ENCODE results near the gene SLC35A4. TPM values are rescaled to one million over a fixed set of nuclear protein-coding genes. Genes with fewer than 3 reads are reported as not detected.
A peak's percentile ranks its signal among the peaks of the same experiment; 100 is the strongest.

Gene SLC35A4
- polyA plus RNA-seq, 1 donor, result 62.5 TPM

GRCh38 chr5:140548300-140548688 is 16.3 kb upstream of the SLC35A4 start:
- H3K36me3 ChIP-seq (ENCODE audit: control insufficient read depth, insufficient read depth, low read length), result peaks cover 45% of the 10 kb centered on the region
- peaks cover 38% of the 10 kb centered on the region for H3K4me1 ChIP-seq (ENCODE audit: control insufficient read depth, insufficient read depth, low read length)
- no peaks in the 10 kb centered on the region for H3K27me3 ChIP-seq (ENCODE audit: control insufficient read depth, insufficient read depth, low read length)
- WGBS (ENCODE audit: insufficient coverage, low lambda C conversion rate), result no CpG with 5 or more reads among the region's 5 CpGs
- peak overlapping the region; percentile 95 for H3K27ac ChIP-seq (ENCODE audit: low read length)
- DNase-seq, result no peak
- no peaks in the 10 kb centered on the region for H3K9me3 ChIP-seq (ENCODE audit: control insufficient read depth, low read depth, low read length)
- H3K4me3 ChIP-seq (ENCODE audit: low read length), result peak overlapping the region; percentile 51

DNA sequence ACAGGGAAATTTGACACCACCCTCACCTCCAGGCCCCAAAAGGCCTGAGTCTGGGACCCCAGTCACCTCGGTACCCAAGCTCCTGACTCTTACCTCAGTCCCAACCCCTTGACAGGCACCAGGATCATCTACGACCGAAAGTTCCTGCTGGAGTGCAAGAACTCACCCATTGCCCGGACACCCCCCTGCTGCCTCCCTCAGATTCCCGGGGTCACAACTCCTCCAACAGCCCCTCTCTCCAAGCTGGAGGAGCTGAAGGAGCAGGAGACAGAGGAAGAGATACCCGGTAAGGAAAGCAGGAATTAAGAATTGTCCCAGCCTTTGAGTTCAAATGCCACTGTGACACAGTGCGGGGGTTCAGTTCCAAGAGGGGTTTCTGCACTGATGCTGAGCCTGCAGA is 15.8 kb upstream of the SLC35A4 start:
- WGBS (ENCODE audit: insufficient coverage, low lambda C conversion rate), result no CpG with 5 or more reads among the region's 7 CpGs
- Histone ChIP-seq H3K36me3 (ENCODE audit: control insufficient read depth, insufficient read depth, low read length) (peaks cover 45% of the 10 kb centered on the region), H3K27me3 (ENCODE audit: control insufficient read depth, insufficient read depth, low read length) (no peaks in the 10 kb centered on the region), H3K4me1 (ENCODE audit: control insufficient read depth, insufficient read depth, low read length) (peaks cover 35% of the 10 kb centered on the region), H3K27ac (ENCODE audit: low read length) (peak overlapping the region; percentile 95), H3K4me3 (ENCODE audit: low read length) (no peak overlapping the region), H3K9me3 (ENCODE audit: control insufficient read depth, low read depth, low read length) (no peaks in the 10 kb centered on the region)
- no peak for DNase-seq

DNA sequence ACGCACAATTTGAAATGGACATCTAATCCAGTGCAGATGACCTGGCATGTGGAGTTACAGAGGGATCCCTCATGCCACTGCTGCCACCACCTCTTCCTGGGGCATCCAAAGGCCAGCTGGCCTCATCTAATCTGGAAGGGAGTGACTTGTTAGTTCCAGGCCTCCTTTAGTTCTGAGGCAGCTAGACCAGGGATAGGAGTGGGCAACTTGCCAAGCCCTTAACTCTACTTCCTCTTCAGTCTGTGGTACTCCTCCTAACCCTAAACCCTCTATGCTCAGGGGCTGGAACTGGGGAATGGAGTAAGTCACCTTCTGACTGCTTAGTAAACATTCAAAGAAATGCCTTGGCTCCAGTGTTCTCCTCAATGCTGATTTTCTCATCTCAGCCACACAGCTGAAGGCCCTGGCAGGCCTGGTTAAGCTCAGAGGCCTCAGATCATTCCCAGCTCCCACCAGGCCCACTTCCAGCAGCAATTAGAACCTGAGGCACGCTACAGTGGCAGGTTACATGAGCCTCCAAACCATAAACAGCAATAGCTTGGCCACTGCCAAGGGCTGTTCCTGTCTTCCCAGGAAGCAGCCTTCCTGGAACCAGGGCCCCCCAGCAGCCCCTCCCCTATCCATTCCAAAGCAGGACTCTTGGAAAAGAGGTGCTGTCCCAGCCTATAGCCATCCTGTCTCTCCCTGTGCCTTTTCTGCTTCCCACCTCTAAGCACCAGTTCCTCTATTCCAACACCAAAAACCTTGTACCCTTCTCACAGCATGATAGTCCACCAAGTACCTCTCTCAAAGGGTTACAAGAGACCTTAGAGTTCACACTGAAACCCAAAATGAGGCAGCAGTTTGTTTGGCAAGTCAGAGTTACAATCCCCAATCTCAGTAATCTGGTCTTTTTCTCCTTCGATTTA is 15.1 kb upstream of the SLC35A4 start:
- Histone ChIP-seq H3K27ac (ENCODE audit: low read length) (no peak overlapping the region), H3K9me3 (ENCODE audit: control insufficient read depth, low read depth, low read length) (no peaks in the 10 kb centered on the region), H3K27me3 (ENCODE audit: control insufficient read depth, insufficient read depth, low read length) (no peaks in the 10 kb centered on the region), H3K4me1 (ENCODE audit: control insufficient read depth, insufficient read depth, low read length) (peaks cover 33% of the 10 kb centered on the region), H3K4me3 (ENCODE audit: low read length) (no peak overlapping the region), H3K36me3 (ENCODE audit: control insufficient read depth, insufficient read depth, low read length) (peaks cover 41% of the 10 kb centered on the region)
- no CpG with 5 or more reads among the region's 3 CpGs for WGBS (ENCODE audit: insufficient coverage, low lambda C conversion rate)
- DNase-seq, result peak in 1 of 2 donors; percentile 37

DNA sequence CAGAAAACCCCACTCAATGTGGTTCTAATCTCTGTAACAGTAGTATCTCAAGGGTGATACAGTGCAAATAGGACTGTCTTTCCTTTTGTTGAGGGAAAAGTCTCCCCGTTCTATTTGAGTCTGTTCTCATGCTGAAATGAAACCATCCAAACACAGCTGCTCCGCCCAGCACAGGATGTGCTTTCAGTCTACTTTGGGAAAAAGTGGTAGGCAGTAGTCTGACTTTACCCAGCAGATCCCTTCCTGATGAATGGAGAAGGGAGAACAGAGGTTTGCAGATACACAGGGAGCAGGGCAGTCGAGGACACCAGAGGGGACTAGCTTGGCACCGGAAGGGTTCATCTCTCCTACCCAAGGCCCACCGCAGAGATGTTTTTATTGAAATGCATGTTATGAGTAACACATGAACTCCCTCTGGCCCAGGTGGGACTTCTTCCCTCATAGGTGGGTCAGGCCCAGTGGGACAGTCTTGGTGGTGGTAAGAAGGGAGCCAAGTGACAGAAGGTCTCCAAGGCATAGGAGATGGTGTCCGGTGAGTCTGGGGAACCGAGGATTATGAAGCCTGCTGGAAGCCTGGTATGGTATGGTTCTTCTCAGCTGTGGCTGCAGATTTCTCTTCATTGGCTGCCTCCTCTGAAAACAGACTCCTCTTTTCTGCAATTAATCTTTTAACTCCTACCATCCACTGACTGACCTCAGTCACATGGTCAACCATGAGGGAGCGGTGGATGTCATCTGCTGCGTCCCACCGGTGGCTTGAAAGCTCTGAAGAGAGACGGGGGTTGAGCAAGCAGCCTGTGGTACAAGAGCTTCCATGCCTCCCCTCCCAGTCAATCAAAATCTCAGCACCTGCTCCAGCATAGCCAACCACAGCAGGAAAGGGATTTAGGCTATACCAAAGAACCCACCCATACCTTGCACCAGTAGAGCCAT is 14.2 kb upstream of the SLC35A4 start:
- H3K4me1 ChIP-seq (ENCODE audit: control insufficient read depth, insufficient read depth, low read length), result peaks cover 33% of the 10 kb centered on the region
- no peak for DNase-seq
- 100% methylated on average over 1 of the region's 11 CpGs for WGBS (ENCODE audit: insufficient coverage, low lambda C conversion rate)

DNA sequence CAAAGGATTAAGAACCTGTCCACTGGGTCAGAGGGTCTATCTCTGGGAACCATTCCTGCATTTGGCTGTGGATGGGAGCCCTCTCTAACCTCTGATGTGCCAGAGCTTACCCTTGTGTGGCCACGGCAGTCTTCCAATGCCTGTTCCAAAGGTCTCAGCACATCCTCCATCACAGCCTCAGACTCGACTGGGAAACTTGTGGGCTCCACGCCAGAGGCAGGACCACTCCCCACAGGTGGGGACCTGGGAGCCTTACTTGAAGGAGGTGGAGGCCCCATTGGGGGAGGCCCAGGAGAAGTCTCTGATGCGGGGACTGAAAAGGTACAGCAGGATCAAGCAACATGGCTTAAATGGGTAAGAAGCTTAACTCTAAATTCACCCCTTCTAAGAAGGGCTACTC is 12.8 kb upstream of the SLC35A4 start:
- no peaks in the 10 kb centered on the region for H3K9me3 ChIP-seq (ENCODE audit: control insufficient read depth, low read depth, low read length)
- no peaks in the 10 kb centered on the region for H3K27me3 ChIP-seq (ENCODE audit: control insufficient read depth, insufficient read depth, low read length)
- peaks cover 32% of the 10 kb centered on the region for H3K36me3 ChIP-seq (ENCODE audit: control insufficient read depth, insufficient read depth, low read length)
- peaks cover 28% of the 10 kb centered on the region for H3K4me1 ChIP-seq (ENCODE audit: control insufficient read depth, insufficient read depth, low read length)
- no peak for DNase-seq
- no peak overlapping the region for H3K27ac ChIP-seq (ENCODE audit: low read length)
- no peak overlapping the region for H3K4me3 ChIP-seq (ENCODE audit: low read length)
- no CpG with 5 or more reads among the region's 4 CpGs for WGBS (ENCODE audit: insufficient coverage, low lambda C conversion rate)

More for the DNA sequence above, 14.2 kb upstream of the SLC35A4 start:
- no peaks in the 10 kb centered on the region for H3K27me3 ChIP-seq (ENCODE audit: control insufficient read depth, insufficient read depth, low read length)
- H3K4me3 ChIP-seq (ENCODE audit: low read length), result no peak overlapping the region
- H3K9me3 ChIP-seq (ENCODE audit: control insufficient read depth, low read depth, low read length), result no peaks in the 10 kb centered on the region
- no peak overlapping the region for H3K27ac ChIP-seq (ENCODE audit: low read length)
- peaks cover 36% of the 10 kb centered on the region for H3K36me3 ChIP-seq (ENCODE audit: control insufficient read depth, insufficient read depth, low read length)

- H3K9me3 ChIP-seq (ENCODE audit: control insufficient read depth, low read depth, low read length), result no peaks in the 10 kb centered on the region
- DNase-seq, result no peak
- peaks cover 18% of the 10 kb centered on the region for H3K4me1 ChIP-seq (ENCODE audit: control insufficient read depth, insufficient read depth, low read length)
- peaks cover 32% of the 10 kb centered on the region for H3K36me3 ChIP-seq (ENCODE audit: control insufficient read depth, insufficient read depth, low read length)
- H3K27me3 ChIP-seq (ENCODE audit: control insufficient read depth, insufficient read depth, low read length), result no peaks in the 10 kb centered on the region
- 100% methylated on average over 2 of the region's 2 CpGs for WGBS (ENCODE audit: insufficient coverage, low lambda C conversion rate)
- no peak overlapping the region for H3K27ac ChIP-seq (ENCODE audit: low read length)
- H3K4me3 ChIP-seq (ENCODE audit: low read length), result no peak overlapping the region
Observed at GRCh38 chr5:140553657-140554056, 11.0 kb upstream of the SLC35A4 start.

DNA sequence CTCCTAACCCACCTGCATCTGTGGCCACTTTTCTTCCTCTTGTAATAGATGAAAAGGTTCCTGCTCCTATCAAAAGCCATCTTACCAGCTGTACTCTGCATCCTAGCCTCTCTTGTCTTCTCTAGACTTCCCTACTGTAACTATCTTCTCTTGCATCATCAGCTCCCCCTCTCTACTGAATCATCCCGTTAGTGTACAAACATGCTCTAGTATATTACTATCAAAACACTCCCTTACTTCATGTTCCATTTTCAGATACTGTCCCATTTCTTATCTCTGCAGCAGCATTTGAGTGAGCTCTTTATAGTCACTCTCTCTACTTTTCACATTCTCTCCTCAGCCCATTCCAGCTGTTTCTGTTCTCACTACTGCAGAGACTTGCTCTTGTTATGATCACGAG is 10.2 kb upstream of the SLC35A4 start:
- H3K36me3 ChIP-seq (ENCODE audit: control insufficient read depth, insufficient read depth, low read length), result peaks cover 26% of the 10 kb centered on the region
- 75% methylated on average over 1 of the region's 2 CpGs for WGBS (ENCODE audit: insufficient coverage, low lambda C conversion rate)
- no peaks in the 10 kb centered on the region for H3K9me3 ChIP-seq (ENCODE audit: control insufficient read depth, low read depth, low read length)
- H3K4me3 ChIP-seq (ENCODE audit: low read length), result no peak overlapping the region
- H3K27me3 ChIP-seq (ENCODE audit: control insufficient read depth, insufficient read depth, low read length), result no peaks in the 10 kb centered on the region
- no peak for DNase-seq
- peaks cover 10% of the 10 kb centered on the region for H3K4me1 ChIP-seq (ENCODE audit: control insufficient read depth, insufficient read depth, low read length)
- H3K27ac ChIP-seq (ENCODE audit: low read length), result no peak overlapping the region

DNA sequence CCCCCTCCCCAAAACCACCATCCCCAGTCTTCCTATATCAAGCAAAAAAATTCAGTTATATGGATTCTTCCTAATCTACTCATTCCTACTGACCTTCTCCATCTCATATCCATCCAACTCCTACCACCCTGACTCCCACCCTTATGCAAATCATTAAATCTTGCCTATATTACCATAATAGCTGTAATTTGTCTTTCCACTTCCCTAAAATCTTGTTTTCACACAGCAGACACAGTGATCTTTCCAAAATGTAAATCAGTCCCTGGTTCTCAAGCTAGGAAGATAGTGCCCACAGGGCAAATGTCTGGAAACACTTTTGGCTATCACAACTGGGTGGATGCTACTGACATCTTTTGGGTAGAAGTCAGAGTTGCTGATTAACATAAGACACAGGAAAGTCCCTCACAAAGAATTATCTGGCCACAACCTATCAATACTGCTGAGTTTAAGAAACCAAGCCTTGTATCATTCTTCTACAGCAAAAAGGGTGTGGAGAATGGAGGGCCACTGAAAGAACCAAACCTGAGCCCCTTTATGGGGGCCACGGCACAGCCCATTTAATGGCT is 8.8 kb upstream of the SLC35A4 start:
- DNase-seq, result no peak
- Histone ChIP-seq H3K9me3 (ENCODE audit: control insufficient read depth, low read depth, low read length) (no peaks in the 10 kb centered on the region), H3K4me1 (ENCODE audit: control insufficient read depth, insufficient read depth, low read length) (peaks cover 10% of the 10 kb centered on the region), H3K27ac (ENCODE audit: low read length) (no peak overlapping the region), H3K36me3 (ENCODE audit: control insufficient read depth, insufficient read depth, low read length) (peaks cover 16% of the 10 kb centered on the region), H3K4me3 (ENCODE audit: low read length) (no peak overlapping the region), H3K27me3 (ENCODE audit: control insufficient read depth, insufficient read depth, low read length) (no peaks in the 10 kb centered on the region)
- 80% methylated on average over 1 of the region's 1 CpG for WGBS (ENCODE audit: insufficient coverage, low lambda C conversion rate)

DNA sequence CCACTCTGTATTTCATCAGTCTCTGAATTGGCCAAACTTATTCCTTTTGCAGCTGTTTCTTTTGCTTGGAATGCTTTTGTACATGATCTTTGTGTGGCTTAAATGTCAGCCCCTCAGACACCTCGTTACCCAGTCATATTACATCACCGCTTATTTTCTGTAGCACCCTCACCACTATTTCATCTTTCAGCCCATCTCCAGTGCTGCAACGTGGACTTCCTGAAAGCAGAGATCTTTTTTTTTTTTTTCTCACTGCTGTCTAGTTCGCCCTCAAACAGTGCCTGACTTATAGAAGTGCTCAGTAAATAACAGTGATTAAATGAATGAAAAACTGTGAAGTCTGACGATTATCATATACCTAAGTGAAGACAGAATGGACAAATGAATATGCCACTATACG is 8.2 kb upstream of the SLC35A4 start:
- Histone ChIP-seq H3K4me1 (ENCODE audit: control insufficient read depth, insufficient read depth, low read length) (peaks cover 10% of the 10 kb centered on the region), H3K36me3 (ENCODE audit: control insufficient read depth, insufficient read depth, low read length) (peaks cover 12% of the 10 kb centered on the region), H3K27me3 (ENCODE audit: control insufficient read depth, insufficient read depth, low read length) (no peaks in the 10 kb centered on the region), H3K27ac (ENCODE audit: low read length) (peak overlapping the region; percentile 62), H3K4me3 (ENCODE audit: low read length) (peak overlapping the region; percentile 93), H3K9me3 (ENCODE audit: control insufficient read depth, low read depth, low read length) (no peaks in the 10 kb centered on the region)
- peak in 1 of 2 donors; percentile 23 for DNase-seq
- 3% methylated on average over 5 of the region's 6 CpGs for WGBS (ENCODE audit: insufficient coverage, low lambda C conversion rate)
